Caco-2 (cell line): ENCODE measurements around the gene TMEM132E. TPM values are rescaled to one million over a fixed set of nuclear protein-coding genes. Genes with fewer than 3 reads are reported as not detected.

ENCODE experiments used
- BruUV-seq: library from RNA; stranded (reverse); fragments of 400-500 nt; replicated peaks from 2 replicates; lab custom pipeline; 2021; lab: Mats Ljungman, UMichigan
- CTCF ChIA-PET: fragments of 300-600 bp; sonication (Branson Sonifier 250); formaldehyde crosslinking; loops from one replicate; lab custom pipeline; 2022; ENCODE audit warnings: antibody characterized with exemption; lab: Charles Lee
- POLR2A ChIA-PET: fragments of 300-600 bp; sonication (Branson Sonifier 250); formaldehyde crosslinking; loops from one replicate; lab custom pipeline; 2022; ENCODE audit warnings: antibody characterized with exemption; lab: Charles Lee
- DNase-seq, 2 experiments: peaks; one replicate each; pipeline versions ENCODE4 v3.0.0 to v3.0.0-alpha.2; 2020 to 2022
- H3K27me3 ChIP-seq: replicated peaks from 2 replicates; pipeline ENCODE4 v1.6.0; 2011; ENCODE audit warnings: low read length; ENCODE audit not compliant: control insufficient read depth, insufficient read depth
- H3K36me3 ChIP-seq: 2 replicates; pipeline ENCODE4 v1.5.1; 2011; ENCODE audit warnings: low read length; ENCODE audit not compliant: control insufficient read depth, insufficient read depth
- H3K4me1 ChIP-seq: fragments of 250-450 bp; sonication (Bioruptor Pico); 2 replicates; pipeline ENCODE4 v1.5.1; 2020; ENCODE audit warnings: mild to moderate bottlenecking
- H3K4me3 ChIP-seq: 2 replicates; pipeline ENCODE4 v1.5.1; 2011; ENCODE audit warnings: low read depth, mild to moderate bottlenecking, control low read depth, low read length
- H3K9me3 ChIP-seq: fragments of 250-450 bp; sonication (Bioruptor Pico); 2 replicates; pipeline ENCODE4 v1.5.1; 2020; ENCODE audit warnings: mild to moderate bottlenecking, moderate library complexity
- H3K27ac Mint-ChIP-seq: one replicate; pipeline ENCODE4 v1.8.0; 2022; ENCODE audit warnings: mixed read lengths; ENCODE audit not compliant: unreplicated experiment
- H3K27me3 Mint-ChIP-seq: one replicate; pipeline ENCODE4 v1.8.0; 2022; ENCODE audit warnings: mixed read lengths; ENCODE audit not compliant: insufficient read depth, unreplicated experiment
- H3K36me3 Mint-ChIP-seq: one replicate; pipeline ENCODE4 v1.8.0; 2022; ENCODE audit warnings: mild to moderate bottlenecking, mixed read lengths; ENCODE audit not compliant: insufficient read depth, unreplicated experiment
- H3K4me1 Mint-ChIP-seq: one replicate; pipeline ENCODE4 v1.8.0; 2022; ENCODE audit warnings: low read depth, mixed read lengths; ENCODE audit not compliant: unreplicated experiment
- H3K4me3 Mint-ChIP-seq: one replicate; pipeline ENCODE4 v1.8.0; 2022; ENCODE audit warnings: mild to moderate bottlenecking, moderate library complexity, mixed read lengths; ENCODE audit not compliant: unreplicated experiment
- H3K9me3 Mint-ChIP-seq: one replicate; pipeline ENCODE4 v1.8.0; 2022; ENCODE audit warnings: mixed read lengths; ENCODE audit not compliant: unreplicated experiment
- CTCF ChIP-seq, 2 experiments: fragments of 200-600 bp in 1 of 2; IDR thresholded peaks; 1 replicate in 1 of 2; 2 replicates in 1 of 2; pipeline versions ENCODE4 v1.5.1 to v1.8.0; 2011 to 2022; ENCODE audit warnings: antibody characterized with exemption in 1 of 2, control low read depth in 1 of 2, inconsistent platforms in 1 of 2, low read depth in 1 of 2, low read length in 1 of 2, mild to moderate bottlenecking in 1 of 2, moderate library complexity in 1 of 2; ENCODE audit not compliant: insufficient read depth in 1 of 2, severe bottlenecking in 1 of 2, unreplicated experiment in 1 of 2
- intact Hi-C: fragments of 100-400 bp; cut with micrococcal nuclease; formaldehyde crosslinking; loops from one replicate; pipeline ENCODE4 v1.10.0; 2022; ENCODE audit not compliant: unreplicated experiment
- total RNA-seq: library from RNA; stranded (reverse); gene quantifications from 2 replicates; pipeline ENCODE4 v1.2.3, GENCODE V29; 2022

TMEM132E gene
- total RNA-seq, 1 experiment from 2014 or later, result 0.07 TPM

DNA sequence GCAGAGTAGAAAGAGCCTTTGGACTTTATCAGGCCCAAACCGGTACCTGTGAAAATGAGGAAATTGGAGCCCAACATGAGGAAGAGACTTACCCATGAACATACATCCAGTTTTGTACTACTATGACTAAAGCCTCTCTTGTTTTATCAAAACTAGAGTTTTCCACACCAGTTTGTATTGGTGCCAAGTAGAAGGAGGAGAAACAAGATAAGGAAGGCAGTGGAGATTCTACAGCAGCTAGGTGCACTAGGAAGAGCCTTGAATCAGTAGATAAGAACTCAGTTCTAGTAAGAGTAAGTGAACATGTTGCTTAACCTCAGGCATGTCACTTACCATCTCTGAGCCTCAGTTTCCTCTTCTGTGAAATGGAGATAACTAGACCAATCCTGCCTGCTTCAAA, 13.7 kb upstream of the TMEM132E start:
- intact Hi-C loops, result no loop called here
- Histone ChIP-seq H3K4me3 (no peak overlapping the region), H3K36me3 (no peaks in the 10 kb centered on the region), H3K9me3 (no peaks in the 10 kb centered on the region), H3K4me1 (no peaks in the 10 kb centered on the region), H3K27me3 (no peaks in the 10 kb centered on the region)
- Mint-ChIP-seq H3K9me3 (no peaks in the 10 kb centered on the region), H3K4me3 (no peak overlapping the region), H3K27me3 (peaks cover 17% of the 10 kb centered on the region), H3K27ac (no peak overlapping the region), H3K36me3 (no peaks in the 10 kb centered on the region), H3K4me1 (no peaks in the 10 kb centered on the region)
- no peak for DNase-seq
- POLR2A ChIA-PET, result no interaction called here
- CTCF ChIA-PET, result interaction anchor here (1.5 kb wide), 1 partner anchor 19 kb away, joined by 3 read pairs; no protein-coding TSS in a partner anchor
- no TSS peak for BruUV-seq
- no peak for TF ChIP-seq CTCF (IDR thresholded peaks at IDR 0.05; ENCODE audit: insufficient read depth in 1 of 2, low read depth in 1 of 2, low read length in 1 of 2, severe bottlenecking in 1 of 2, unreplicated experiment in 1 of 2)

DNA sequence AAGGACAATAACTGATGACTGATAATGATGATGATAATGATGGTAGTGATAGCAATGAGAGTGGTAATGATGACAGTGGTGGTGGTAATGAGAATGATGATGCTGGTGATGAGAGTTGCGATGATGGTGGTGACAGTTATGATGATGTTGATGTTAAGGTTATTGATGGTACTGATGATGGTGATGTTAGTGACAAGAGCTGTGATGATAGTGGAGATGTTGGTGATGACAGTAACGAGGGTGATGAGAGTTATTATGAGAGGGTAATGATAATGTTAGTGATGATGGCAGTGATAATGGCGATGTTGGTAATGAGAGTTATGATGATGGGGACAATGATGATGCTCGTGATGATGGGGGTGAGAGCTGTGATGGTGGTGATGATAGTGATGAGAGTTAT, 13.2 kb upstream of the TMEM132E start:
- no peaks in the 10 kb centered on the region for H3K4me1 ChIP-seq
- Mint-ChIP-seq H3K36me3 (no peaks in the 10 kb centered on the region), H3K4me3 (no peak overlapping the region), H3K9me3 (no peaks in the 10 kb centered on the region), H3K4me1 (no peaks in the 10 kb centered on the region), H3K27me3 (peaks cover 18% of the 10 kb centered on the region), H3K27ac (no peak overlapping the region)
- ChIA-PET POLR2A (no interaction called here), CTCF (interaction anchor here (1.5 kb wide), 1 partner anchor 19 kb away, joined by 3 read pairs; no protein-coding TSS in a partner anchor)
- H3K36me3 ChIP-seq, result no peaks in the 10 kb centered on the region
- no peak for DNase-seq
- H3K27me3 ChIP-seq, result no peaks in the 10 kb centered on the region; the same call in 1 of the 2 replicates
- H3K4me3 ChIP-seq, result no peak overlapping the region
- no peak for TF ChIP-seq CTCF (IDR thresholded peaks at IDR 0.05; ENCODE audit: insufficient read depth in 1 of 2, low read depth in 1 of 2, low read length in 1 of 2, severe bottlenecking in 1 of 2, unreplicated experiment in 1 of 2)
- H3K9me3 ChIP-seq, result no peaks in the 10 kb centered on the region
- BruUV-seq, result no TSS peak
- intact Hi-C loops, result no loop called here

DNA sequence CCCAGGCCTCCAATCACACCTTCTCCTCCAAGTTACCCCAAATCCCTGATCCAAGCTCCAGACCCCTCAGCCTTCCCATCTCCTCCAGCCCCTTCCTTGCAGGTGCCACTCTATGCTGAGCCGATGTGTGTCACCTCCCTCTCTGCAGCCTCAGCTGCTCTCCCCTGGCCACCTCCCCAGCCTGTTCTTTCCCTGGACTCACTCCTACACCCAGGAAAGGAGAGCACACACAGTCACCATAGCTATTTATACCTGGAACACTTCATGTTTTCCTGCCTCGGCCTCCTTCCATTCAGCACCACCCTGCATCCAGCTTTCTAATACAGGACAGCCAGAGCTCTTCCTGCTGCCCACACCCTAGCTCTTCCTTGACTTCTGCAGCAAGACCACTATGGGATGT, 12.5 kb upstream of the TMEM132E start:
- Histone ChIP-seq H3K36me3 (no peaks in the 10 kb centered on the region), H3K4me3 (no peak overlapping the region), H3K4me1 (no peaks in the 10 kb centered on the region), H3K9me3 (no peaks in the 10 kb centered on the region), H3K27me3 (no peaks in the 10 kb centered on the region; the same call in 1 of the 2 replicates)
- no peaks in the 10 kb centered on the region for H3K4me1 Mint-ChIP-seq
- DNase-seq, result no peak
- TF ChIP-seq CTCF (IDR thresholded peaks at IDR 0.05; ENCODE audit: insufficient read depth in 1 of 2, low read depth in 1 of 2, low read length in 1 of 2, severe bottlenecking in 1 of 2, unreplicated experiment in 1 of 2), result no peak
- CTCF ChIA-PET, result interaction anchor here (1.5 kb wide), 1 partner anchor 18 kb away, joined by 3 read pairs; no protein-coding TSS in a partner anchor
- peaks cover 19% of the 10 kb centered on the region for H3K27me3 Mint-ChIP-seq
- intact Hi-C loops, result no loop called here
- POLR2A ChIA-PET, result no interaction called here
- no TSS peak for BruUV-seq
- H3K27ac Mint-ChIP-seq, result no peak overlapping the region
- no peaks in the 10 kb centered on the region for H3K9me3 Mint-ChIP-seq
- no peak overlapping the region for H3K4me3 Mint-ChIP-seq
- H3K36me3 Mint-ChIP-seq, result no peaks in the 10 kb centered on the region
